Chondrocyte (in vitro differentiated cells): ENCODE data around the gene IP6K3. TPM values are rescaled to one million over a fixed set of nuclear protein-coding genes. Genes with fewer than 3 reads are reported as not detected.

ENCODE experiments used
- DNase-seq: peaks from one replicate; pipeline ENCODE4 v3.0.0; 2021; ENCODE audit warnings: mixed read lengths, low spot score
- H3K27ac Mint-ChIP-seq: one replicate; pipeline ENCODE4 v1.8.0; 2021; ENCODE audit warnings: mild to moderate bottlenecking, moderate library complexity, mixed read lengths; ENCODE audit not compliant: unreplicated experiment
- H3K27me3 Mint-ChIP-seq: 2 replicates; pipeline ENCODE4 v1.8.0; 2021; ENCODE audit warnings: low read depth, mixed read lengths
- H3K36me3 Mint-ChIP-seq: 2 replicates; pipeline ENCODE4 v1.8.0; 2021; ENCODE audit warnings: low read depth, mixed read lengths
- H3K4me1 Mint-ChIP-seq: 2 replicates; pipeline ENCODE4 v1.8.0; 2021; ENCODE audit warnings: low read depth, mild to moderate bottlenecking, mixed read lengths
- H3K4me3 Mint-ChIP-seq: one replicate; pipeline ENCODE4 v1.8.0; 2021; ENCODE audit warnings: mild to moderate bottlenecking, moderate library complexity, mixed read lengths; ENCODE audit not compliant: unreplicated experiment
- H3K9me3 Mint-ChIP-seq: 2 replicates; pipeline ENCODE4 v1.8.0; 2021; ENCODE audit warnings: low read depth, mixed read lengths
- CTCF ChIP-seq: fragments of 200-600 bp; sonication (generic); IDR thresholded peaks from 2 replicates; pipeline ENCODE4 v1.5.0; 2021; ENCODE audit warnings: antibody characterized with exemption, mild to moderate bottlenecking, moderate library complexity
- total RNA-seq: library from RNA; stranded (reverse); gene quantifications from 3 replicates; pipeline ENCODE4 v1.2.1, GENCODE V29; 2021

IP6K3 gene
- total RNA-seq, 1 donor from 2014 or later = 6.5 TPM

GRCh38 chr6:33786736-33787135 is 40.0 kb upstream of the IP6K3 start:
- Mint-ChIP-seq H3K36me3 (peaks cover 18% of the 10 kb centered on the region), H3K27ac (no peak overlapping the region), H3K4me1 (peaks cover 62% of the 10 kb centered on the region), H3K4me3 (no peak overlapping the region), H3K27me3 (no peaks in the 10 kb centered on the region), H3K9me3 (no peaks in the 10 kb centered on the region)
- DNase-seq = no peak
- TF ChIP-seq CTCF = no peak

DNA sequence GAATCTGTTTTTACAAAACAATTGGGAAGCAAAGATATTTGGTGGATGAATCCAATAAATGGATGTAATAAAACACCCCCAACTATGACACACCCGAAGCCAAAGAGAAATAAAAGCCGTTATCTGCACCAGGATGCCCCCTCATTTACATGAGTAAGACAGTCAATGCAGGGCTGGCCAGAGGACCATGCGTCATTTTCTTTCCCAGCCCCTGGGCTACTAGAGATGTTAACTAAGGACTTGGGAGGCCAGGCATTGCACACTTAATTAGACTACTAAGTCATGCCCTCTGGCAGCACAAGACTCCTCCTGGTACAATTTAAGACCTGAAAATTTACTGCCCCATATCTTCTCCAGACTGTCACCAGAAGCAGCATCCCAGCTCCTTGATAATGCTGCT is 39.1 kb upstream of the IP6K3 start:
- peaks cover 20% of the 10 kb centered on the region for H3K36me3 Mint-ChIP-seq
- H3K27ac Mint-ChIP-seq = no peak overlapping the region
- no peaks in the 10 kb centered on the region for H3K9me3 Mint-ChIP-seq
- no peak for DNase-seq
- peaks cover 71% of the 10 kb centered on the region for H3K4me1 Mint-ChIP-seq
- peak overlapping the region; percentile 2 for H3K4me3 Mint-ChIP-seq
- TF ChIP-seq CTCF = no peak
- no peaks in the 10 kb centered on the region for H3K27me3 Mint-ChIP-seq

DNA sequence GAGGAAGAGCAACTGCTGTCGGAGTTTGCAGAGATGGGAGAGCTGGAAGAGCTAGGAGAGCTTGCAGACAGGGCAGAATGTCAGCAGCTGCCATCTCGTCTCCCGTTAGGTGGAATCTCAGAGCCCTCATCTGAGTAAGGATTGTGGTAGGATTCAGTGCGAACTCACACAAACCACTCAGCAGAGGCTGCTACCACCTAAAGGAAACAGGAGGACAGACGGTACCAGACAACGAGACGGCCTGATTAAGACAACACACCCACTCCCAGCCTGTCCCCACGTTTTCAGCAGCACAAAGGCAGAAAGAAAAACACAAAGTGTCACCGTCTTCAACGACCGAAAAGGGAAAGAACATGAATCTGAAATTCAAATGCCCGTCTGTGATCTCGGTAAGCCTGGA is 38.1 kb upstream of the IP6K3 start:
- TF ChIP-seq CTCF = no peak
- Mint-ChIP-seq H3K27me3 (no peaks in the 10 kb centered on the region), H3K4me3 (no peak overlapping the region), H3K9me3 (no peaks in the 10 kb centered on the region), H3K36me3 (peaks cover 28% of the 10 kb centered on the region), H3K27ac (peak overlapping the region; percentile 46), H3K4me1 (peaks cover 65% of the 10 kb centered on the region)
- no peak for DNase-seq

- TF ChIP-seq CTCF = no peak
- Mint-ChIP-seq H3K27me3 (no peaks in the 10 kb centered on the region), H3K4me3 (no peak overlapping the region), H3K4me1 (peaks cover 57% of the 10 kb centered on the region), H3K27ac (peak overlapping the region; percentile 17), H3K9me3 (no peaks in the 10 kb centered on the region), H3K36me3 (peaks cover 32% of the 10 kb centered on the region)
- no peak for DNase-seq
These were observed 37.2 kb upstream of the IP6K3 start for GRCh38 chr6:33783781-33784520.

- no peak for DNase-seq
- Mint-ChIP-seq H3K27ac (no peak overlapping the region), H3K27me3 (no peaks in the 10 kb centered on the region), H3K4me1 (peaks cover 52% of the 10 kb centered on the region), H3K36me3 (peaks cover 38% of the 10 kb centered on the region), H3K4me3 (no peak overlapping the region), H3K9me3 (no peaks in the 10 kb centered on the region)
- no peak for TF ChIP-seq CTCF
These were observed 35.9 kb upstream of the IP6K3 start for GRCh38 chr6:33782561-33782960.
